Esophagus squamous epithelium (tissue), 4 donors: ENCODE data around the gene UGT2A2.

ENCODE experiments used
- CTCF ChIP-seq, 6 experiments: fragments of 450-650 bp in 4 of 6; fragments of 200-600 bp in 2 of 6; sonication (generic) in 2 of 6; IDR thresholded peaks; one replicate each; pipeline ENCODE4 v1.5.1; 2016 to 2019; ENCODE audit warnings: antibody characterized with exemption in 6 of 6, mild to moderate bottlenecking in 4 of 6, moderate library complexity in 4 of 6
- POLR2A ChIP-seq, 4 donors: fragments of 450-650 bp; IDR thresholded peaks; one replicate each; pipeline ENCODE4 v1.6.1; 2017; ENCODE audit warnings: antibody characterized with exemption in 4 of 4, mild to moderate bottlenecking in 4 of 4, moderate library complexity in 3 of 4

GRCh38 chr4:69546134-69546765, 93.2 kb downstream of the UGT2A2 start:
- TF ChIP-seq CTCF (IDR thresholded peaks at IDR 0.05), result no peak
- TF ChIP-seq POLR2A (IDR thresholded peaks at IDR 0.05), result no peak
